SK-N-SH treated with all-trans-retinoic acid at 6 μM for 48 hours (cell line): ENCODE data around the gene MXRA7.

Experiments
- ATAC-seq: fragments of 200-7000 bp; cut with Tn5 transposase; 3 replicates; pipeline ENCODE4 v1.9.1; 2020; ENCODE audit warnings: mild to moderate bottlenecking, moderate library complexity
- ARNTL ChIP-seq: fragments of 450-650 bp; formaldehyde crosslinking; IDR thresholded peaks from 2 replicates; pipeline ENCODE4 v1.5.0; 2020; ENCODE audit warnings: low read depth, mild to moderate bottlenecking, moderate library complexity, borderline replicate concordance
- BACH2 ChIP-seq: fragments of 250-450 bp; sonication (Bioruptor Pico); IDR thresholded peaks from 2 replicates; pipeline ENCODE4 v1.9.0; 2021; ENCODE audit warnings: mild to moderate bottlenecking, borderline replicate concordance
- CREB5 ChIP-seq: fragments of 250-450 bp; sonication (Bioruptor Pico); IDR thresholded peaks from 2 replicates; pipeline ENCODE4 v1.5.1; 2020; ENCODE audit warnings: low read depth, mild to moderate bottlenecking, moderate library complexity
- CSDC2 ChIP-seq: fragments of 250-450 bp; sonication (Bioruptor Pico); IDR thresholded peaks from 2 replicates; pipeline ENCODE4 v1.5.0; 2020; ENCODE audit warnings: mild to moderate bottlenecking, moderate library complexity
- CSRNP3 ChIP-seq: fragments of 250-450 bp; sonication (Bioruptor Pico); IDR thresholded peaks from 2 replicates; pipeline ENCODE4 v1.5.1; 2021; ENCODE audit warnings: mild to moderate bottlenecking, moderate library complexity
- GLIS3 ChIP-seq: fragments of 250-450 bp; sonication (Bioruptor Pico); IDR thresholded peaks from 2 replicates; pipeline ENCODE4 v1.5.0; 2020; ENCODE audit warnings: mild to moderate bottlenecking, moderate library complexity
- ISL1 ChIP-seq: fragments of 250-450 bp; sonication (Bioruptor Pico); IDR thresholded peaks from 2 replicates; pipeline ENCODE4 v2.1.2; 2022; ENCODE audit warnings: mild to moderate bottlenecking, moderate library complexity
- OSR1 ChIP-seq: fragments of 250-450 bp; sonication (Bioruptor Pico); IDR thresholded peaks from 2 replicates; pipeline ENCODE4 v1.8.0; 2022; ENCODE audit warnings: moderate library complexity, mild to moderate bottlenecking, inconsistent platforms
- PPARA ChIP-seq: fragments of 250-450 bp; sonication (Bioruptor Pico); IDR thresholded peaks from 2 replicates; pipeline ENCODE4 v1.5.0; 2020; ENCODE audit warnings: mild to moderate bottlenecking, borderline replicate concordance
- RARB ChIP-seq: fragments of 250-450 bp; sonication (Bioruptor Pico); IDR thresholded peaks from 2 replicates; pipeline ENCODE4 v1.8.0; 2021; ENCODE audit warnings: mild to moderate bottlenecking, moderate library complexity
- TCF4 ChIP-seq: fragments of 250-450 bp; sonication (Bioruptor Pico); IDR thresholded peaks from 2 replicates; pipeline ENCODE4 v1.8.0; 2021; ENCODE audit warnings: mild to moderate bottlenecking, moderate library complexity, borderline replicate concordance
- TOX ChIP-seq: fragments of 250-450 bp; sonication (Bioruptor Pico); IDR thresholded peaks from 2 replicates; pipeline ENCODE4 v1.8.0; 2021; ENCODE audit warnings: mild to moderate bottlenecking, moderate library complexity, borderline replicate concordance
- ZC3H10 ChIP-seq: fragments of 250-450 bp; sonication (Bioruptor Pico); IDR thresholded peaks from 2 replicates; pipeline ENCODE4 v1.5.1; 2021; ENCODE audit warnings: mild to moderate bottlenecking, moderate library complexity
- ZFP3 ChIP-seq: fragments of 250-450 bp; sonication (Bioruptor Pico); IDR thresholded peaks from 2 replicates; pipeline ENCODE4 v1.5.0; 2020; ENCODE audit warnings: mild to moderate bottlenecking, moderate library complexity
- ZNF70 ChIP-seq: fragments of 450-650 bp; formaldehyde crosslinking; IDR thresholded peaks from 2 replicates; pipeline ENCODE4 v1.5.0; 2020; ENCODE audit warnings: mild to moderate bottlenecking, moderate library complexity
- ZNF8 ChIP-seq: fragments of 450-650 bp; formaldehyde crosslinking; IDR thresholded peaks from 2 replicates; pipeline ENCODE4 v1.5.0; 2020; ENCODE audit warnings: mild to moderate bottlenecking, moderate library complexity
- TF ChIP-seq, protein P1 (sequence below): fragments of 250-450 bp; sonication (Bioruptor Pico); IDR thresholded peaks from 2 replicates; pipeline ENCODE4 v1.8.0; 2020; ENCODE audit warnings: mild to moderate bottlenecking, moderate library complexity, borderline replicate concordance
- TF ChIP-seq, protein P2 (sequence below): fragments of 250-450 bp; sonication (Bioruptor Pico); IDR thresholded peaks from 2 replicates; pipeline ENCODE4 v1.5.0; 2020; ENCODE audit warnings: mild to moderate bottlenecking, moderate library complexity

MXRA7 gene

GRCh38 chr17:76690596-76691280 lies 20.0 kb downstream of the MXRA7 start (continued):
- TF ChIP-seq, protein P1, sequence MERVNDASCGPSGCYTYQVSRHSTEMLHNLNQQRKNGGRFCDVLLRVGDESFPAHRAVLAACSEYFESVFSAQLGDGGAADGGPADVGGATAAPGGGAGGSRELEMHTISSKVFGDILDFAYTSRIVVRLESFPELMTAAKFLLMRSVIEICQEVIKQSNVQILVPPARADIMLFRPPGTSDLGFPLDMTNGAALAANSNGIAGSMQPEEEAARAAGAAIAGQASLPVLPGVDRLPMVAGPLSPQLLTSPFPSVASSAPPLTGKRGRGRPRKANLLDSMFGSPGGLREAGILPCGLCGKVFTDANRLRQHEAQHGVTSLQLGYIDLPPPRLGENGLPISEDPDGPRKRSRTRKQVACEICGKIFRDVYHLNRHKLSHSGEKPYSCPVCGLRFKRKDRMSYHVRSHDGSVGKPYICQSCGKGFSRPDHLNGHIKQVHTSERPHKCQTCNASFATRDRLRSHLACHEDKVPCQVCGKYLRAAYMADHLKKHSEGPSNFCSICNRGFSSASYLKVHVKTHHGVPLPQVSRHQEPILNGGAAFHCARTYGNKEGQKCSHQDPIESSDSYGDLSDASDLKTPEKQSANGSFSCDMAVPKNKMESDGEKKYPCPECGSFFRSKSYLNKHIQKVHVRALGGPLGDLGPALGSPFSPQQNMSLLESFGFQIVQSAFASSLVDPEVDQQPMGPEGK = no peak

DNA sequence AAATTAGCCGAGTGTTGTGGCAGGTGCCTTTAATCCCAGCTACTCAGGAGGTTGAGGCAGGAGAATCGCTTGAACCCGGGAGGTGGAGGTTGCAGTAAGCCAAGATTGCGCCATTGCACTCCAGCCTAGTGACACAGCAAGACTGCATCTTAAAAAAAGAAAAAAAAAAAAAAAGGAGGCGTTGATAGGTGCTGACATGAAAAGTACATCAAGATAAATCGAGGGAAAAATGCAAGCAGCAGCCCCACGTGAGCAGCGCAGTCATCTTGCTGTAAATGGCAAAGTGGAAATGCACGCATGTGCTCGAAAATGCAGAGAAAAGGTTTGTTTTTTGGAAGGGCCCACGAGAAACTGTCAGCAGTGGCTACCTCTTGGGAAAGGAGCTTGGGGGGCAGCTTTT lies 20.9 kb downstream of the MXRA7 start:
- no peak for ATAC-seq
- TF ChIP-seq ZFP3 (CRISPR knock-in tag) (no peak), GLIS3 (no peak), ZNF8 (no peak), ZC3H10 (no peak), RARB (CRISPR knock-in tag) (no peak), TCF4 (CRISPR knock-in tag) (no peak), PPARA (no peak), BACH2 (CRISPR knock-in tag) (no peak), ZNF70 (no peak)

- ATAC-seq = no peak
- no peak for TF ChIP-seq OSR1 (CRISPR knock-in tag)
- TF ChIP-seq ZFP3 (CRISPR knock-in tag) = no peak
- TF ChIP-seq ARNTL (CRISPR knock-in tag) = no peak
- TF ChIP-seq CREB5 (CRISPR knock-in tag) = no peak
Measured at GRCh38 chr17:76688165-76688622, 22.6 kb downstream of the MXRA7 start.

GRCh38 chr17:76687298-76688164 lies 23.2 kb downstream of the MXRA7 start:
- no peak for TF ChIP-seq TOX
- no peak for ATAC-seq

DNA sequence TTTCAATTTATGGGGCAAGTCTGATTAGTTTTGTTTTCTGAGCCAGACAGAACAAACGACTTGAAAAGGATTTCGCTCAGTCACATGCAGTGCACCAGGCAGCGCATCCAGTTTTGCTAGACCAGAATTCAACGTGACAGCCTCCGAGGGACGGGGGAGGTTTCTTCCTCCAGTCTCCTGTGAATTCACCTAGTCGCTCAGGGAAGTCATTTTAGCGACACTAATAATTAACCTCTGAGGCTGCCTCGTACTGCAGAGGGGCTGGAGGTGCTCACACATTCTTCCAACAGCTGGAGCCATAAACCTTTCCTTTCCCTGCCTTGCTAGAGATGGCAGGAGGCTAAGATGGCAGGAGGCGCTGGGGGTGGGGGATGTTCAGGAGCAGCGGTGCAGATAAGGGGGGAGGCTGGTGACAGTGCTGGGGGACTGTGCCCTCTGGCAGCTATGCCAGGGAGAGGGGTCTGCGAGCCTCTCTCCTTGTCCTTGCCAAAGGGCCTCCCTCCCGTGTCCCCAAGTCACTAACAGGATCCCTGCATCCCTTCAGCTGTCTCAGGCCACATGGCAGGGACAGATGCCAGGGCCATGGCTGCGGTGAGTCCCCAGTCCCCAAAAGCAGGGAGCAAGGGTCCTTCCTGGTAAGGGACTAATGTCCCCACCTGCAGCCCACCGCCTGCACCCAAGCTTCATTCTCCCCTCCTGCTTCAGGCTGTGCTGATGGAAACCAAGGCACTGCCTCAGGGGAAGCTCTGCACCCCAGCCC lies 24.0 kb downstream of the MXRA7 start:
- TF ChIP-seq GLIS3 (no peak), BACH2 (CRISPR knock-in tag) (no peak)
- TF ChIP-seq, all 23 proteins: peak for 0
- ATAC-seq = no peak

- ATAC-seq = no peak
- TF ChIP-seq, protein P2, sequence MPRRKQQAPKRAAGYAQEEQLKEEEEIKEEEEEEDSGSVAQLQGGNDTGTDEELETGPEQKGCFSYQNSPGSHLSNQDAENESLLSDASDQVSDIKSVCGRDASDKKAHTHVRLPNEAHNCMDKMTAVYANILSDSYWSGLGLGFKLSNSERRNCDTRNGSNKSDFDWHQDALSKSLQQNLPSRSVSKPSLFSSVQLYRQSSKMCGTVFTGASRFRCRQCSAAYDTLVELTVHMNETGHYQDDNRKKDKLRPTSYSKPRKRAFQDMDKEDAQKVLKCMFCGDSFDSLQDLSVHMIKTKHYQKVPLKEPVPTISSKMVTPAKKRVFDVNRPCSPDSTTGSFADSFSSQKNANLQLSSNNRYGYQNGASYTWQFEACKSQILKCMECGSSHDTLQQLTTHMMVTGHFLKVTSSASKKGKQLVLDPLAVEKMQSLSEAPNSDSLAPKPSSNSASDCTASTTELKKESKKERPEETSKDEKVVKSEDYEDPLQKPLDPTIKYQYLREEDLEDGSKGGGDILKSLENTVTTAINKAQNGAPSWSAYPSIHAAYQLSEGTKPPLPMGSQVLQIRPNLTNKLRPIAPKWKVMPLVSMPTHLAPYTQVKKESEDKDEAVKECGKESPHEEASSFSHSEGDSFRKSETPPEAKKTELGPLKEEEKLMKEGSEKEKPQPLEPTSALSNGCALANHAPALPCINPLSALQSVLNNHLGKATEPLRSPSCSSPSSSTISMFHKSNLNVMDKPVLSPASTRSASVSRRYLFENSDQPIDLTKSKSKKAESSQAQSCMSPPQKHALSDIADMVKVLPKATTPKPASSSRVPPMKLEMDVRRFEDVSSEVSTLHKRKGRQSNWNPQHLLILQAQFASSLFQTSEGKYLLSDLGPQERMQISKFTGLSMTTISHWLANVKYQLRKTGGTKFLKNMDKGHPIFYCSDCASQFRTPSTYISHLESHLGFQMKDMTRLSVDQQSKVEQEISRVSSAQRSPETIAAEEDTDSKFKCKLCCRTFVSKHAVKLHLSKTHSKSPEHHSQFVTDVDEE (CRISPR knock-in tag) = no peak
- TF ChIP-seq TCF4 (CRISPR knock-in tag) (no peak), ISL1 (CRISPR knock-in tag) (no peak), CSRNP3 (CRISPR knock-in tag) (no peak), CSDC2 (CRISPR knock-in tag) (no peak), ARNTL (CRISPR knock-in tag) (no peak)
Measured at GRCh38 chr17:76685846-76686245, 24.9 kb downstream of the MXRA7 start.
